Endodermal cell (in vitro differentiated cells): ENCODE data around the gene SALL3. TPM values are rescaled to one million over a fixed set of nuclear protein-coding genes. Genes with fewer than 3 reads are reported as not detected.

ENCODE experiments used
- DNase-seq: peaks from one replicate; pipeline ENCODE4 v3.0.0-alpha.2; 2017
- H3K27ac ChIP-seq: 2 replicates; pipeline ENCODE4 v1.5.1; 2013; ENCODE audit warnings: mild to moderate bottlenecking, low read depth, low read length, moderate library complexity
- H3K27me3 ChIP-seq: 2 replicates; pipeline ENCODE4 v1.6.1; 2013; ENCODE audit warnings: mild to moderate bottlenecking, low read length, moderate library complexity; ENCODE audit not compliant: insufficient read depth, control insufficient read depth, poor library complexity, severe bottlenecking
- H3K36me3 ChIP-seq: 2 replicates; pipeline ENCODE4 v1.7.0; 2013; ENCODE audit warnings: mild to moderate bottlenecking, low read length, moderate library complexity; ENCODE audit not compliant: control insufficient read depth, insufficient read depth
- H3K4me1 ChIP-seq: one replicate; pipeline ENCODE4 v1.7.0; 2013; ENCODE audit warnings: low read length; ENCODE audit not compliant: control insufficient read depth, insufficient read depth
- H3K4me3 ChIP-seq: 2 replicates; pipeline ENCODE4 v1.5.1; 2013; ENCODE audit warnings: mild to moderate bottlenecking, low read length, moderate library complexity
- H3K9ac ChIP-seq: 2 replicates; pipeline ENCODE4 v1.6.1; 2013; ENCODE audit warnings: mild to moderate bottlenecking, low read length, moderate library complexity; ENCODE audit not compliant: poor library complexity, severe bottlenecking; ENCODE audit errors: extremely low read depth
- H3K9me3 ChIP-seq: 2 replicates; pipeline ENCODE4 v1.6.1; 2013; ENCODE audit warnings: mild to moderate bottlenecking, low read length, moderate library complexity; ENCODE audit not compliant: control insufficient read depth
- H3K27ac Mint-ChIP-seq: 2 replicates; pipeline ENCODE4 v1.8.0; 2020; ENCODE audit warnings: mixed read lengths
- H3K27me3 Mint-ChIP-seq: 2 replicates; pipeline ENCODE4 v1.8.0; 2021; ENCODE audit warnings: mild to moderate bottlenecking, mixed read lengths; ENCODE audit not compliant: insufficient read depth
- H3K36me3 Mint-ChIP-seq: 2 replicates; pipeline ENCODE4 v1.8.0; 2020; ENCODE audit warnings: low read depth, mixed read lengths
- H3K4me1 Mint-ChIP-seq: 2 replicates; pipeline ENCODE4 v1.8.0; 2020; ENCODE audit warnings: mixed read lengths
- H3K4me3 Mint-ChIP-seq: 2 replicates; pipeline ENCODE4 v1.8.0; 2020; ENCODE audit warnings: mild to moderate bottlenecking, moderate library complexity, mixed read lengths
- H3K9me3 Mint-ChIP-seq: 2 replicates; pipeline ENCODE4 v1.8.0; 2020; ENCODE audit warnings: mild to moderate bottlenecking, mixed read lengths
- CTCF ChIP-seq: fragments of 200-600 bp; sonication (generic); conservative IDR thresholded peaks from 2 replicates; pipeline ENCODE4 v1.5.0; 2021; ENCODE audit warnings: antibody characterized with exemption, mild to moderate bottlenecking
- WGBS, 2 experiments: methylation state at CpG; one replicate each; pipeline versions ENCODE4 v1.1.5 to v1.1.7; 2013; ENCODE audit warnings: missing lambda C conversion rate in 2 of 2, mixed read lengths in 1 of 2; ENCODE audit not compliant: insufficient coverage in 1 of 2, insufficient read length in 1 of 2; 5-methylcytosine and 5-hydroxymethylcytosine counted together
- total RNA-seq, 2 donors: library from RNA; stranded (reverse); fragmentation: NEBNext Ultra II Directional in 1 of 2; extraction: Animal tissue kit (Norgen Biotek cat#: 25700) in 1 of 2; gene quantifications; 2 replicates in 1 of 2; 3 replicates in 1 of 2; pipeline ENCODE4 v1.2.1, GENCODE V29; 2021

The SALL3 gene
- total RNA-seq, 2 donors from 2014 or later, result 9.5 to 36.4 TPM

GRCh38 chr18:78948707-78949106, 30.9 kb upstream of the SALL3 start:
- Histone ChIP-seq H3K27me3 (no peaks in the 10 kb centered on the region), H3K9ac (no peak overlapping the region), H3K4me3 (no peak overlapping the region), H3K27ac (no peak overlapping the region), H3K9me3 (peaks cover 5% of the 10 kb centered on the region), H3K36me3 (no peaks in the 10 kb centered on the region), H3K4me1 (no peaks in the 10 kb centered on the region)
- Mint-ChIP-seq H3K9me3 (peaks cover 11% of the 10 kb centered on the region), H3K4me3 (no peak overlapping the region), H3K36me3 (no peaks in the 10 kb centered on the region), H3K27ac (no peak overlapping the region), H3K4me1 (no peaks in the 10 kb centered on the region), H3K27me3 (no peaks in the 10 kb centered on the region)
- no peak for DNase-seq
- no peak for TF ChIP-seq CTCF
- WGBS, 2 experiments, result 93 to 94% methylated on average over 13 of the region's 13 CpGs

GRCh38 chr18:78949216-78949615, 30.4 kb upstream of the SALL3 start:
- TF ChIP-seq CTCF, result no peak
- Mint-ChIP-seq H3K27me3 (no peaks in the 10 kb centered on the region), H3K4me1 (no peaks in the 10 kb centered on the region), H3K27ac (no peak overlapping the region), H3K4me3 (no peak overlapping the region), H3K9me3 (peaks cover 10% of the 10 kb centered on the region), H3K36me3 (no peaks in the 10 kb centered on the region)
- H3K4me1 ChIP-seq, result no peaks in the 10 kb centered on the region
- no peak overlapping the region for H3K4me3 ChIP-seq
- no peak for DNase-seq
- 95 to 98% methylated on average over 14 to 17 of the region's 17 CpGs for WGBS, 2 experiments
- no peak overlapping the region for H3K27ac ChIP-seq
- H3K9ac ChIP-seq, result no peak overlapping the region
- no peaks in the 10 kb centered on the region for H3K27me3 ChIP-seq
- H3K9me3 ChIP-seq, result peaks cover 5% of the 10 kb centered on the region
- no peaks in the 10 kb centered on the region for H3K36me3 ChIP-seq

- Histone ChIP-seq H3K27ac (no peak overlapping the region), H3K36me3 (no peaks in the 10 kb centered on the region), H3K4me1 (no peaks in the 10 kb centered on the region), H3K27me3 (no peaks in the 10 kb centered on the region), H3K9me3 (peaks cover 5% of the 10 kb centered on the region), H3K4me3 (no peak overlapping the region), H3K9ac (no peak overlapping the region)
- no peak for TF ChIP-seq CTCF
- Mint-ChIP-seq H3K9me3 (peaks cover 10% of the 10 kb centered on the region), H3K36me3 (no peaks in the 10 kb centered on the region), H3K27ac (no peak overlapping the region), H3K4me3 (no peak overlapping the region), H3K4me1 (no peaks in the 10 kb centered on the region), H3K27me3 (no peaks in the 10 kb centered on the region)
- 80 to 86% methylated on average over 10 of the region's 10 CpGs for WGBS, 2 experiments
- no peak for DNase-seq
These were observed 29.2 kb upstream of the SALL3 start for GRCh38 chr18:78950386-78950785.
